K562 treated with DMSO at 1 percent for 48 hours (cell line): ENCODE measurements around the gene TLE5. TPM values are rescaled to one million over a fixed set of nuclear protein-coding genes. Genes with fewer than 3 reads are reported as not detected.

Experiments used
- total RNA-seq: library from RNA; unstranded; fragments of 300-600 nt; gene quantifications from 2 replicates; pipeline ENCODE4 v1.2.3, GENCODE V29; 2022; ENCODE audit warnings: low replicate concordance; ENCODE audit errors: extremely low read depth

The TLE5 gene
- total RNA-seq, result 269 TPM in 1 of 2 replicates, not detected in the other

GRCh38 chr19:3062165-3063105 is at the start of gene TLE5:
TSS of gene TLE5 (minus strand) at chr19:3062495. CDS start at chr19:3062200, 295 bp downstream.

GRCh38 chr19:3029065-3029923 is 33.0 kb downstream of the TLE5 start, which contains the start of gene TLE2:
TSS of gene TLE2 (minus strand) at chr19:3029280. CDS start at chr19:3028904, 376 bp downstream.

Other genes starting within 250 kb of the TLE5 start
- not detected in 2 replicates for gene ZNF554, start 242.6 kb downstream of the TLE5 start, total RNA-seq
- not detected in 2 replicates for gene ZNF555, start 221.0 kb downstream of the TLE5 start, total RNA-seq
- not detected in 2 replicates for gene ZNF556, start 195.2 kb downstream of the TLE5 start, total RNA-seq
- not detected in 2 replicates for gene ZNF57, start 161.6 kb downstream of the TLE5 start, total RNA-seq
- not detected in 2 replicates for gene ZNF77, start 117.5 kb downstream of the TLE5 start, total RNA-seq
- gene TLE6, start 84.9 kb downstream of the TLE5 start, total RNA-seq, result not detected in 2 replicates
- gene TLE2, start 33.2 kb downstream of the TLE5 start, total RNA-seq, result not detected in 2 replicates
- not detected in 2 replicates for gene GNA11, start 31.9 kb upstream of the TLE5 start, total RNA-seq
- not detected in 2 replicates for gene GNA15, start 73.5 kb upstream of the TLE5 start, total RNA-seq
- not detected in 2 replicates for gene S1PR4, start 116.3 kb upstream of the TLE5 start, total RNA-seq
- gene NCLN, start 123.4 kb upstream of the TLE5 start, total RNA-seq, result not detected in 2 replicates
- gene CELF5, start 162.2 kb upstream of the TLE5 start, total RNA-seq, result not detected in 2 replicates